HG03139 (cell line): ENCODE results near the gene NUSAP1.
A peak's percentile ranks its signal among the peaks of the same experiment; 100 is the strongest.
"Not testable (repeated sequence)": the region's sequence is repeated elsewhere in the genome, so short reads cannot be mapped to it uniquely, and the experiment has no call there.

Experiments
- ATAC-seq: cut with Tn5 transposase; IDR thresholded peaks from one replicate; pipeline ENCODE4 v1.9.1; 2021; ENCODE audit not compliant: unreplicated experiment

The NUSAP1 gene

DNA sequence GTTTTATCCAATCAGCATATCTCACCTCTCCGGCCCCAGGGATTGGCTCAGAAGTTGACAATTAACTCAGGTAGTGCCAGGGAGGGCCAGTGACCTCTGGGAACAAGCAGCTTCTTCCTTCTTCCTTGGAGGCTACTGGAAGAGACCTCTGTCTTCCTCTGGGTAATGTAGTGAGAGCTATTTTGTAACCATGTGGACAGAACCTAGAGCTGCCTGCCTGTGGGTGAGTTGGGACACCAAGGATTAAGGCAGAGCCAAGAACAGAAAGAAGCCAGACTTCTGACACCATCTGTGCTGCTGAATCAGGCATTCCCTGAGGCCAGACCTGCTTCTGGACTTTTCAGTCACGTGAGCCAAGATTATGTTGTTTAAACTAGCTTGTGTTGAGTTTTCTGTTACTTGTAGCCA lies 75.6 kb downstream of the NUSAP1 start:
- no peak for ATAC-seq

DNA sequence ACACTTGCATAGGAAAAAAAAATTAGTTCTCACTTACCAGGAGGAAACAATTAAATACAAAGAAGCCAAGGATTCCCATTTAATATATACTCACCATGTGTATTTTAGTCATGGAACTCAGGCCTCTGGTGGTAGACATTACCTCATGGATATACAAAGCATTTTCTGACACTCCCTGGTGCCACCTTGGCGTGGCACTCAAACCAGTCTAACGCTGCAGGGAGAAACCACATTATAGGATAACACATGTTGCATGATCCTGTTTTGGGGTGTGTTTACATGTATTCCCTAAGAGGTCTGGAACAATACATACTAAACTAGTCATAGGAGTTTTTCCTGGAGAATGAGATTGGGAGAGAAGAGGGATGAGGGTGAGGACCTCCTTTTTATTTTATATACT lies 78.3 kb downstream of the NUSAP1 start:
- ATAC-seq, result no peak

DNA sequence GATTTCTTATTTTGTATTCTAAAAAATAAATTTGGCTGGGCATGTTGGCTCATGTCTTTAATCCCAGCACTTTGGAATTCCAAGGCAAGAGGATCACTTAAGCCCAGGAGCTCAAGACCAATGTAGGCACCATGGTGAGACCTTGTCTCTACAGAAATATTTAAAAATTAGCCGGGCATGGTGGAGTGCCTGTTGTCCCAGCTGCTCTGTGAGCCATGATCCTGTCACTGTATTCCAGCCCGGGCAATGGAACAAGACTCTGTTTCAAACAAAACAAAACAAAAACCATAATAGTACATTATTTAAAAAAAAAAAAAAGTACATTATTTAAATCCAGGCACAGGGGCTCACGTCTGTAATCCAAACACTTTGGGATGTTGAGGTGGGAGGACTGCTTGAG lies 78.8 kb downstream of the NUSAP1 start:
- ATAC-seq, result no peak

DNA sequence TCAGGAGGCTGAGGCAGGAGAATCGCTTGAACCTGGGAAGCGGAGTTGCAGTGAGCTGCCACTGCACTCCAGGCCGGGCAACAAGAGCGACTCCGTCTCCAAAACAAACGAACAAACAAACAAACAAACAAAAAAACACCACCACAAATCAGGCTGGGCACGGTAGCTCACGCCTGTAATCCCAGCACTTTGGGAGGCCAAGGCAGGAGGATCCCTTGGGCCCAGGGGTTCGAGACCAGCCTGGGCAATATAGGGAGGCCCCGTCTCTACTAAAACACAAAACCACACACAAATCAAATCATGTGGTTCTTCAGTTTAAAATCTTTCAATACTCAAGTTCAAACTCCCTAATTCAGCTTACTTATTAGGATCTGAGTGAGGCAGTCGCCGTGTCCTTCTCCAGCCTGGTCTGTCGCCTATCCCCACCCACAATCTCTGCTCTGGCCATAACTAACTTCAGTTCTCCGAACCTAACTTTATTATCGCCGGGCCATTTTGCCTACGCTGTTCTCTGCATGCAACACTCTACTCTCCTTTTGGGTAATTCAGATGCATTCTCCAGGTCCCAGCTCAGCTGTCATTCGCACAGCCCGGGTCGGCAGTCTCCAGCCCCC lies 83.6 kb downstream of the NUSAP1 start:
- no peak for ATAC-seq

DNA sequence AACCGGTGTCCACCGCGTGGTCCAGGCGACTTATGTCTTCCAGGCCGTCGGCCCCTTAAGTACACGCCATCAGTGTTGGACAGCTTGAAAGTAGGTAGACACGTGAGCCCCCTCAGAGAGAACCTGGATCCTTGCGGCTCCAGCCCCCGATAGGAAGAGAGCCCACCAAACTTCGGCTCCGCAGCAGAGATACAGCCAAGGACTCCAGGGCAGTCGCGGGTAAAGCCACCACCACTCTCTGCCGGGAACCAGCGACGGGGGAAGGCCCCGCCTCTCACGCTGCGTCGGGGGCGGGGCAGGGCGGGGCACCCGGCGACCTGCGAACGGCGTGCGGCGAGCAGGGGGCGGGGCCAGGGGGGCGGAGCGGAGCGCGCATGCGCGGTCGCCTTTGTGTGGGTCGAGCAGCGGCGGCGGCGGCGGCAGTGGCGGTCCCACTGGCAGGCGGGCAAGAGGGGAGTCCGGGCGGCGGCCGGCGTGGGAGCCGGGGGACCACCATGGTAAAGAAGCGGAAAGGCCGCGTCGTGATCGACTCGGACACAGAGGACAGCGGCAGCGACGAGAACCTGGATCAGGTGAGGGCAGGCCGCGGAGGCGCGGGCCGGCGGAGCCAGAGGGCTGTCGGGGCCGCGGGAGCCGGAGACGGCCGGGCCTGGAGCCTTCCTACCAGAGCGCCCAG lies 84.2 kb downstream of the NUSAP1 start, which contains the start of gene RTF1:
Gene RTF1 (plus strand): TSS at position 354 of the 676 bp plus-strand sequence. CDS start 21 bp downstream, at position 375.
- peak; percentile 80 for ATAC-seq

DNA sequence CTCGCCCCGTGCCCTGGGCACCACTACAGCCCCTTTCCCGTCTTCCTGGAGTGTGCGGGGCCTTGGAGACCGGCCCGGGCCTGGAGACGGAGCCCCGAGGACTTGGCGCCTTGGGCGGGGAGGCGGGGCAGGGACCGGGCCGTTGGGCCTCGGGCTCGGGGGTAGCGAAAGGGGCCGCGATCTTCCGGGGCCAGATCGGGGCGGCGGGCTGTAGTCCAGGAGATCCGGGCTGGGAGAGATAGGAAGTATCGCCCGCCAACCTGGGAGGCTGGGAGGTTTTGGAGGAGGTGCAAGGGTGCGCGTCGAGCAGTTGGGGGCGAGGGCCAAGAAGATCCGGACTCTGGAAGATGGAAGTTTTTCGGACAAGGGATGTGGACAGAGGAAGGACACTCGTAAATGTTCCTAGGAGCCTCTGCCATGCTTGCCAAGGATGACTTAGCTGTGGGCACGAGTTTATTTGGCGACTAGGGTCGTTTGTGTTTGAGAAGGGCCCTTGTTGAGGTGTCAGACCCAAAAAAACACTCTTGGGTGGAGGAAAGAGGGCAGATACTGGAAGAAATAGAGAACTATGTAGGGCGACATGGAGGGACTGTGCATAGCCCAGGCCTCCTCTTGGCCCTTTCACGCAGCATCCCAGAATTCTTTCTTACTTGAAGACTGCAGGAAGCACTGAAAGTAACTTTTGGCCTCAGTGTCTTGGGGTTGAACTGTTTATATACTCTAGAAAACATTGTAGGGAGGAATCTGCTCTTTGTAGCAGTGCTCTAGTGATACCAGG lies 84.9 kb downstream of the NUSAP1 start:
- peak; percentile 11 for ATAC-seq

DNA sequence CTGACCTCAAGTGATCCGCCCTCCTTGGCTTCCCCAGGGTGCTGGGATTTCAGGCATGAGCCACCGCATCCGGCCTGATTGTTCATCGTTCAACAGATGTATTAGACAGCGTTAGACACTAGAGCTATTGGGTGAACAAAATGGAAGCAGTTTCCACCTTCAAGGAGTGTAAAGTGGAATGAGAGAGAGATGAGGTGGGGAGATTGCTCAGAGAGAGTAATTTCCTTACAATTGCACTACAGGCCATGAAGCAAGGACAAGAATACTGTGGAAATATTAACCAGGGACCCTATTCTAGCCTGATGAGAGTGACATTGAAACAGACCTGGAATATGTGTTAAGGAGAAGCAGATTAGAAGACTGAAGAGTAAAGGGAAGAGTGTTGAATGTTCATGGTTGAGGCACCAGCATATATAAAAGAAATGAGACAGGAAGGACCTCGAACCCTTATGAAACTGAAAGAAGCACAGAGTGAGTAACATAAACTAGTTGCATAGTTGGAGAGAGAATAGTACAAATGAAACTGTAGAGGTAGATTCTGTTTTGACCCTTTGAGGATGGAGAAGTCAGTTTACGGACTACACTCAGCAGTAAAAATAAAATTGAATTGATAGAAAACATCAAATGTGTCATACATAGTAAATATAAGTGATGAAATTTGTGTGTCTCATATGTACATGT lies 91.4 kb downstream of the NUSAP1 start:
- no peak for ATAC-seq

DNA sequence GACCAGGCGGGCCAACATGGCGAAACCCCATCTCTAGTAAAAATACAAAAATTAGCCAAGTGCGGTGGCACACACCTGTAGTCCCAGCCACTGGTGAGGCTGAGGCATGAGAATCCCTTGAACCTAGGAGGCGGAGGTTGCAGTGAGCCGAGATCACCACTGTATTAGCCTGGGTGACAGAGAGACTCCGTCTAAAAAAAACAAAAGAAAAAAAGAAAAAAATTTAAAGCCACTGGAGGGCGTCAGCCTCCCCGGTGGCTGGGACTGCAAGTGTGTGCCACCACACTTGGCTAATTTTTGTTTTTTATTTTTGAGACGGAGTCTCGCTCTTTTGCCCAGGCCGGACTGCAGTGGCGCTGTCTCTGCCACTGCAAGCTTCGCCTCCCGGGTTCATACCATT lies 92.1 kb downstream of the NUSAP1 start:
- no peak for ATAC-seq

DNA sequence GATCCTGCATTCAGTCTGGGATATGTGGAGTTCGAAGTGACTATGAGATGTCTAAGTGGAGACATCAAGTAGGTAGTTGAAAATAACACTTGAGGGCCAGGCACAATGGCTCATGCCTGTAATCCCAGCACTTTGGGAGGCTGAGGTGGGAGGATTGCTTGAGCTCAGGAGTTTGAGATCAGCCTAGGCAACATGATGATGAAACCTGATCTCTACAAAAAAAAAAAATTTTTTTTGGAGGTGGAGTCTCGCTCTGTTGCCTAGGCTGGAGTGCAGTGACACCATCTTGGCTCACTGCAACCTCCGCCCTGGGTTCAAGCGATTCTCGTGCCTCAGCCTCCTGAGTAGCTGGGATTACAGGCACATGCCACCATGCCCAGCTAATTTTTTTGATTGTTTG lies 93.2 kb downstream of the NUSAP1 start:
- not testable (repeated sequence) for ATAC-seq

DNA sequence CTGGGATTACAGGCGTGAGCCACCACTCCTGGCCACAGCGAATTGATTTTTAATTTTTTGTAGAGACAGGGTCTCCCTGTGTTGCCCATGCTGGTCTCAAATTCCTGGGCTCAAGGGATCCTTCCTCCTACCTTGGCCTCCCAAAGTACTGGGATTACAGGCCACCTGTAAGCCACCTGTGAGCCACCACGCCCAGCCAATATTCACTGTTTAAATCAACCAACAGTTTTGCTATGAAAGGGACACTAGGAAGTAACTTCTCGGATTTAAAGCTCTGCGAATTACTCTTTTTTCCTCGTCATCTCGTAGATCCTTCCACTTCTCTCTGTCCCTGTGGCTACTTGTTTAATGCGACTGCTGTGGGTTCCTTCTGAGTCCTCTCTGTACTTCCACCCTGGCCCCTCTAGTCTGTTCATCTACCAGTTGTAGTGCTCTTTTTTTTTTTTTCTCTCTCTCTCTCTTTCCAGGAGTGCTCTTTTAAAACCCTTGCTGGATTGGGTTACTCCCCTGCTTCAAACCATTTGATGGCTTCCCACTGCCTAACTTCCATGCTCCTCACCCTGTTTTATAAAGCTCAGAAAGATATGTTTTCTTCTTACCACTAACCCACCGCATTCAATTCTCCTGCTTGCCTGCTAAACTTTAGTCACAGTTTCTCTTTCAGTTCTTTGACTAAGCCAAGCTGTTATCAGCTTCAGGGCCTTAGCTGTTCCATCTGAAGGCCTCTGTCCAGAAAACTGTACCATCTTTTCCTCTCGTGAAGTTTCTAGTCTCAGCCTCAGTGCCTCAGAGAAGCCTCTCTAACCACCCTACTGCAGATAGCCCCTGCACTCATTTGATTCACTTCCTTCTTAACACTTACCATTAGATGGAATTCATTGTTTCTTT lies 96.6 kb downstream of the NUSAP1 start:
- no peak for ATAC-seq
